ENCODE measurements around the gene STAT5A. TPM values are rescaled to one million over a fixed set of nuclear protein-coding genes. Genes with fewer than 3 reads are reported as not detected.
A peak's percentile ranks its signal among the peaks of the same experiment; 100 is the strongest.

The STAT5A gene
- polyA plus RNA-seq, 1 of the 3 experiments (the other 2 are of a cell fraction): 2.3 TPM

DNA sequence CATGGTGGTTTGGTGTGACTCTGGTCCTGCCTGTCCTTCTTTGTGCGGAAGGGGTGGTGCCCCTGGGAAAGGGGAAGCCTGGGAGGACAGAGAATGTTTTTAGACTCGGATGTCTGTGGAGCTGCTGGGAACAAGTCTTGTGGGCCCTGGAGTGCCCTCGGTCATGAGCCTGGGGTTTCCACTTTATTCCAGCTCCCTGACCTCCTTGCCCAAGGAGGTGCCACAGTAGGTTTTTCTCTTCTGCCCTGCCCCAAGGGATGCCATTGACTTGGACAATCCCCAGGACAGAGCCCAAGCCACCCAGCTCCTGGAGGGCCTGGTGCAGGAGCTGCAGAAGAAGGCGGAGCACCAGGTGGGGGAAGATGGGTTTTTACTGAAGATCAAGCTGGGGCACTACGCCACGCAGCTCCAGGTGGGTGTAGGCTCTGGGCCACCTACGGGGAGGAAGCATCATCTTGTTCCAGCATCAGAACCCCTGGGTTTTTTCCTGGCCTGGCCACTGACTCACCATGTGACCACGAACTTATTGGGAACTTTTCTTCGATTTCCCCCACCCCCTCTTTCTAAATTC is 1.4 kb downstream of the STAT5A start:
- H2AFZ ChIP-seq (ENCODE audit: low read depth): no peak overlapping the region
- POLR2A ChIA-PET: no interaction called here
- DNase-seq: peak; percentile 16
- H3K9me3 ChIP-seq: no peaks in the 10 kb centered on the region
- WGBS (ENCODE audit: low lambda C conversion rate): 94% methylated on average over 7 of the region's 9 CpGs
- H3K9ac ChIP-seq: no peak overlapping the region
- no peaks in the 10 kb centered on the region for H3K27me3 ChIP-seq (ENCODE audit: insufficient read depth)
- H3K4me2 ChIP-seq: no peak overlapping the region
- H3K4me1 ChIP-seq (ENCODE audit: control insufficient read depth in 1 of 2, insufficient read depth in 2 of 2, low read depth in 1 of 2, low read length in 1 of 2): peaks cover 0 to 7% of the 10 kb centered on the region in 2 experiments; a peak in 1 of 4 replicates
- peaks cover 4% of the 10 kb centered on the region for H3F3A ChIP-seq (replicated peaks; ENCODE audit: insufficient read depth)
- H3K36me3 ChIP-seq (replicated peaks in 1 of 2; ENCODE audit: control insufficient read depth in 1 of 2, insufficient read depth in 2 of 2, low read length in 1 of 2): no peaks in the 10 kb centered on the region
- CTCF ChIA-PET: interaction anchor here (1.3 to 2.1 kb wide), 4 partner anchors 10 to 33 kb away, joined by 3 to 5 read pairs (median 5); no protein-coding TSS in a partner anchor
- TF ChIP-seq GABPA (IDR thresholded peaks at IDR 0.05; ENCODE audit: low read depth): no peak
- TF ChIP-seq FOXJ3 (CRISPR knock-in tag; IDR thresholded peaks at IDR 0.05): no peak
- TF ChIP-seq TCF12 (IDR thresholded peaks at IDR 0.05): no peak
- TF ChIP-seq POLR2AphosphoS5 (IDR thresholded peaks at IDR 0.05; ENCODE audit: low read depth, low read length): no peak
- no peak for TF ChIP-seq ELF1 (IDR thresholded peaks at IDR 0.05)
- H3K9me2 ChIP-seq: no peaks in the 10 kb centered on the region
- H3K79me2 ChIP-seq (ENCODE audit: insufficient read depth): no peaks in the 10 kb centered on the region
- no peak overlapping the region for H3K27ac ChIP-seq (ENCODE audit: low read depth in 2 of 2, low read length in 1 of 2)
- no peak overlapping the region for H3K4me3 ChIP-seq (ENCODE audit: low read depth in 2 of 2, low read length in 1 of 2)
- H4K20me1 ChIP-seq (ENCODE audit: insufficient read depth): no peaks in the 10 kb centered on the region

DNA sequence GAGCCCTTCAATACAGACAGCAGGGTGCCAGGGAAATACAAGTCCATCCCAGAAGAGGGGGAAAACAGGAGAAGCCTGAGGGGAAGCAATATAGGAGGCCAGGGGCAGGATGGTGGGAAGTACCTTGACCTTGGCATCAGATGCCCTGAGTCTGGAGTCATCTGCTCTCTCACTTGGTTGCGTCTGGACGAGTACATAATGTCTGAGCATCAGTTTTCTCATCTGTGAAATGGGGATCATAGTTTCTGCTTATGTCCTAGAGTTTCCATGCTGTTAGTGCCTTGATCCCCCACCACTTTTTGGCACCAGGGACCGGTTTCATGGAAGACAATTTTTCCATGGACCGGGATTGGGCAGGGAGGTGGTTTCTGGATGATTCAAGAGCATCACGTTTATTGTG is 2.3 kb downstream of the STAT5A start:
- Histone ChIP-seq H3K27ac (ENCODE audit: low read depth in 2 of 2, low read length in 1 of 2) (no peak overlapping the region), H3K4me3 (ENCODE audit: low read depth in 2 of 2, low read length in 1 of 2) (no peak overlapping the region), H3F3A (replicated peaks; ENCODE audit: insufficient read depth) (peaks cover 4% of the 10 kb centered on the region), H3K9me3 (no peaks in the 10 kb centered on the region), H3K79me2 (ENCODE audit: insufficient read depth) (no peaks in the 10 kb centered on the region), H3K9me2 (no peaks in the 10 kb centered on the region), H3K4me2 (no peak overlapping the region), H3K9ac (no peak overlapping the region), H4K20me1 (ENCODE audit: insufficient read depth) (no peaks in the 10 kb centered on the region), H3K27me3 (ENCODE audit: insufficient read depth) (no peaks in the 10 kb centered on the region), H3K36me3 (replicated peaks in 1 of 2; ENCODE audit: control insufficient read depth in 1 of 2, insufficient read depth in 2 of 2, low read length in 1 of 2) (no peaks in the 10 kb centered on the region), H3K4me1 (ENCODE audit: control insufficient read depth in 1 of 2, insufficient read depth in 2 of 2, low read depth in 1 of 2, low read length in 1 of 2) (peaks cover 0 to 7% of the 10 kb centered on the region in 2 experiments; a peak in 1 of 4 replicates), H2AFZ (ENCODE audit: low read depth) (no peak overlapping the region)
- peak; percentile 15 for DNase-seq
- ChIA-PET POLR2A (no interaction called here), CTCF (interaction anchor here (2.1 kb wide), 2 partner anchors 10 to 68 kb away, joined by 5 to 11 read pairs; no protein-coding TSS in a partner anchor)
- WGBS (ENCODE audit: low lambda C conversion rate): 93% methylated on average over 5 of the region's 5 CpGs
- TF ChIP-seq, protein P1, sequence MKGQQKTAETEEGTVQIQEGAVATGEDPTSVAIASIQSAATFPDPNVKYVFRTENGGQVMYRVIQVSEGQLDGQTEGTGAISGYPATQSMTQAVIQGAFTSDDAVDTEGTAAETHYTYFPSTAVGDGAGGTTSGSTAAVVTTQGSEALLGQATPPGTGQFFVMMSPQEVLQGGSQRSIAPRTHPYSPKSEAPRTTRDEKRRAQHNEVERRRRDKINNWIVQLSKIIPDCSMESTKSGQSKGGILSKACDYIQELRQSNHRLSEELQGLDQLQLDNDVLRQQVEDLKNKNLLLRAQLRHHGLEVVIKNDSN (IDR thresholded peaks at IDR 0.05; ENCODE audit: borderline replicate concordance, low read depth): no peak
- TF ChIP-seq, protein P2, sequence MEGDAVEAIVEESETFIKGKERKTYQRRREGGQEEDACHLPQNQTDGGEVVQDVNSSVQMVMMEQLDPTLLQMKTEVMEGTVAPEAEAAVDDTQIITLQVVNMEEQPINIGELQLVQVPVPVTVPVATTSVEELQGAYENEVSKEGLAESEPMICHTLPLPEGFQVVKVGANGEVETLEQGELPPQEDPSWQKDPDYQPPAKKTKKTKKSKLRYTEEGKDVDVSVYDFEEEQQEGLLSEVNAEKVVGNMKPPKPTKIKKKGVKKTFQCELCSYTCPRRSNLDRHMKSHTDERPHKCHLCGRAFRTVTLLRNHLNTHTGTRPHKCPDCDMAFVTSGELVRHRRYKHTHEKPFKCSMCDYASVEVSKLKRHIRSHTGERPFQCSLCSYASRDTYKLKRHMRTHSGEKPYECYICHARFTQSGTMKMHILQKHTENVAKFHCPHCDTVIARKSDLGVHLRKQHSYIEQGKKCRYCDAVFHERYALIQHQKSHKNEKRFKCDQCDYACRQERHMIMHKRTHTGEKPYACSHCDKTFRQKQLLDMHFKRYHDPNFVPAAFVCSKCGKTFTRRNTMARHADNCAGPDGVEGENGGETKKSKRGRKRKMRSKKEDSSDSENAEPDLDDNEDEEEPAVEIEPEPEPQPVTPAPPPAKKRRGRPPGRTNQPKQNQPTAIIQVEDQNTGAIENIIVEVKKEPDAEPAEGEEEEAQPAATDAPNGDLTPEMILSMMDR (IDR thresholded peaks at IDR 0.05): no peak
- TF ChIP-seq JUND (IDR thresholded peaks at IDR 0.05) (no peak), FOXJ3 (CRISPR knock-in tag; IDR thresholded peaks at IDR 0.05) (no peak), EP300 (IDR thresholded peaks at IDR 0.05; ENCODE audit: borderline replicate concordance in 1 of 2, low read depth in 1 of 2, low read length in 1 of 2) (no peak), TEAD4 (IDR thresholded peaks at IDR 0.05; ENCODE audit: borderline replicate concordance, insufficient read depth) (no peak), TAF1 (IDR thresholded peaks at IDR 0.05; ENCODE audit: borderline replicate concordance, low read depth, low read length) (no peak), RXRA (IDR thresholded peaks at IDR 0.05; ENCODE audit: borderline replicate concordance, low read depth) (no peak), NRF1 (IDR thresholded peaks at IDR 0.05; ENCODE audit: low read depth, low read length) (no peak), ELF1 (IDR thresholded peaks at IDR 0.05) (no peak), TCF12 (IDR thresholded peaks at IDR 0.05) (no peak), MXI1 (IDR thresholded peaks at IDR 0.05; ENCODE audit: low read depth, low read length) (no peak), SMC3 (IDR thresholded peaks at IDR 0.05; ENCODE audit: low read depth, low read length) (no peak)
